Stimulated activated CD8-positive, alpha-beta memory T cell treated with anti-CD3 and anti-CD28 coated beads, Interleukin-15, amount 100 ng/mL, for 4 hours (primary cell): ENCODE results near the gene CWC25.
"Not testable (repeated sequence)": the region's sequence is repeated elsewhere in the genome, so short reads cannot be mapped to it uniquely, and the experiment has no call there.

Experiments used
- DNase-seq, 2 donors: peaks; one replicate each; pipeline ENCODE4 v3.0.0-alpha.2; 2020; ENCODE audit warnings: low read depth in 2 of 2

Gene CWC25

DNA sequence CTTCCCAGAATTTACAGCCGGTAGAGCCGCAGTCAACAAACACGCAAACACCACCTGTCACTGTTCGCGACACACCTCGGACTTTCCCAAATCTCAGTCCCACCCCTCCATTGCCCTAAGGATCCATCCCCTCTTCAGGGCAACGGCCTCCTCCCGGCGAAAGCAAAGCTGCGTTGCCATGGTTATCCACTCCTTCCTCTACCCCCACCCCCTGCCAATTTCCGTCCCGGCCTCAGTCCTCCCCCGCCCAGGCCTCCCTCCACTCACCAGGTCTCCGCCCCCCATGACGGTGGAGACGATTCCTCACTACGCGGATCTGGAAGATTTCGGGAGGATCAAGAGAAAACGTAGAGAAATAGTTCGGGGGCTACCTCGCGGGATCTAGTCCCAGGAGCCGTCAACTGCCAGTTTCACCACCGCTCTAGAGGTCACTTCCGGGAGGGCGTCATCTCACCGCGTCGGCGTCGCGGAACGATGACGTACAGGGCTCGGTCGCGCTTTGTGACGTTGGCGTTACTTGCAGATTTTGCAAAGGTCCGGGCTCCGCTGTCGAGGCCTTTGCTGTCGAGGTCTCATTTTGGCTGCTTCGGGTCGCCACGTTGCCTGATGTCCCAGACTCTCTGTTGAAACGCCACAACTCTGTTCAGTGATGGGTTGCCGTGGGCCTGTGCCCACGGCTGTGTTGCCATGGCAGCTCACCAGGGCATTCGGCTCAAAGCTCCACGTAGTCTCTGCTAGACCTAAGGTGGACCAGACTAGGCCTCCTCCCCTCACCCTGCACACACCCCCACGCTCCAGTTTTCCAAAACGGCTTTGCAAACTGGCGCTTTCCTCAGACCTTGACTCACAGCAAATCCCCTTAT lies at the start of gene CWC25:
Gene CWC25 (minus strand): TSS at position 423 of the 863 bp plus-strand sequence. CDS start 138 bp downstream, at position 285.
- peak; percentile 88 to 91 for DNase-seq

DNA sequence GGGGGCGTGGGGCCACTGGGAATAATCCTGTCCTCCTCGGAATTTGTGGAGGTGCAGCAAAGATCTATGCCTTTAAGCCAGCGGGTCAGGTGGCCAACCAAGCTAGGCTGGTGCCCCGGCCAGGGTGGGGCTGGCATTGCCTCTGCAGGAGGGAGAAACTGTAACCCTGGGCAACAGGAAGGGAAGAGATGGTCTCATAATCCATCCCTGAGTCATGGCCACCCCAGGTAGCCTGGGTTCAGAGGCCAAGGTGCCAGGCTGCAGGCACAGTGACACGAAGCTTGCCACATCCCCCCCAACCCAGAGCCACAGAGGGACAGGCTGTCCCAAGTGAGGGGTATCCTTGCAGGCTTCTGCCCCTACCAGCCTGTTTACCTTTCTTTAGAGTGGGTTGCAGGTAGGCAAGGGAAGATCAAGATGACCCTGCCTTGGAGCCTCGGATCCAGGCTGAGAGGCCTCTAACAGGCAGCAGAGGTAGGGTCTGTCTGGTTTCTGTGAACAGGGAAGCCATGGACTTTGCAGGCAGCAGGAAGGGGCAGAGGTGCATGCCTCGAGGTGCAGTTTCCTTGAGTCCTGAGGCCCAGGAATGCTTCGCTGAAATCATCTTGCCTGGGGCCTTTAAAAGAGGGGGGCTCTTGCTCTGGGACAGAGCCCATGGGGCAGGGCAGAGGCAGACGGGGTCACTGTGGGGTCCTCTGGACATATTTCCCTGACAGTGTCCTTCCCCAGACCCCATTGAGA lies 48.7 kb upstream of the CWC25 start:
- no peak for DNase-seq

DNA sequence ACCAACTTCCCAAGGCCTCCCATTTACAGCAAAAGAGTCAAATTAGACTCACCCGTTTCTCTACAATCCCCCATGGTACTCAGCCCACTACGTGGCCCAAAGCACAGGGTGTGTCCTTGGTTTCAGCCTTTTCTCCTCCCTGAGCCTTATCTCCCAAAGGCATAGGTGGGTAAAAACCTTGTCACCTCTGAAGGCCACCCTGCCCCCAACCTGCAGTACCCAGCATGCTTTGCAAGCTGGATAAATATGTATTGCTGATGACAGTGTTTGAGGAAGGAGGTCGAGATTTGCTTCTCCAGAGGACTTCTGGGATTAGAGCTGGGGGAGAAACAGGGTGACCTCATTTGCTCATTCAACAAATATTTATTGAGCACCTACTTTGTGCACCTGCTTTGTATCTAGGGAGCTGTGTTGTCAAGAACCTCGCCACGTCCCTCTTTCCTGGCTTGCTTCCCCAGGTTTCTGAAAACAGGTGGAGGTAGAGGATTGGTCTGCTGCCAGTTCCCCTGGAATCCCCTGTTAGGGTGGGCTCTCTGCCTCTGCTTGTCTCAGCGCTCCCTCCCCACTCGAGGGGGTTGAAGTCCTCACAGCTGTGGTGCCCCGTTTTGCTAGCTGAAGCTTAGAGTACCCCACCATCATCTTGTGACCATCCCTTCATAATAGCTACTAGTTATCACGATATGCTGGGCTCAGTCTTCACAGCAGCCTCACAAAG lies 47.7 kb upstream of the CWC25 start:
- DNase-seq, result no peak

DNA sequence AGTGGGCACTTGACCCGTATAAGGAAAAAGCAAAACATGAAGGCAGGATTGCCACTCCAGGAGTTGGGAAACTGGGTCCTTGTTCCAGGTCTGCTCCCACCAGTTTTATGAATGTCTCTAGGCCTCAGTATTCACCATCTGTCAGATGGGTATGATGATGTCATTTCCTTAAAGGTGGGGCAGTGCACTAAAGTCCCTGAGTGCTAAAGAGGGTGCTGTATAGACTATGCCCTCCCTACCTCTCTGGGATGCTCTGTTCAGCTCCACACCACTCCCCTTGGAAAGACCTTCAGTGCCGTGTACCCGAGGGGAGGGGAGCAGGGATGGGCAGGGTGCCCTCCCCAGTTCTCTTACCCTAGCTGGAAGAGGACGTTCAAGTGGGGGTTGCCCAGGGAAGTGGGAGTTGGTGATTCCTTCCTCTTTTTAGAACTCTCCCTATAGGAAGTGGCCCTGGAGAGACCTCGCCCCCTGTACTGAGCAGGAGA lies 46.9 kb upstream of the CWC25 start:
- DNase-seq, result no peak

DNA sequence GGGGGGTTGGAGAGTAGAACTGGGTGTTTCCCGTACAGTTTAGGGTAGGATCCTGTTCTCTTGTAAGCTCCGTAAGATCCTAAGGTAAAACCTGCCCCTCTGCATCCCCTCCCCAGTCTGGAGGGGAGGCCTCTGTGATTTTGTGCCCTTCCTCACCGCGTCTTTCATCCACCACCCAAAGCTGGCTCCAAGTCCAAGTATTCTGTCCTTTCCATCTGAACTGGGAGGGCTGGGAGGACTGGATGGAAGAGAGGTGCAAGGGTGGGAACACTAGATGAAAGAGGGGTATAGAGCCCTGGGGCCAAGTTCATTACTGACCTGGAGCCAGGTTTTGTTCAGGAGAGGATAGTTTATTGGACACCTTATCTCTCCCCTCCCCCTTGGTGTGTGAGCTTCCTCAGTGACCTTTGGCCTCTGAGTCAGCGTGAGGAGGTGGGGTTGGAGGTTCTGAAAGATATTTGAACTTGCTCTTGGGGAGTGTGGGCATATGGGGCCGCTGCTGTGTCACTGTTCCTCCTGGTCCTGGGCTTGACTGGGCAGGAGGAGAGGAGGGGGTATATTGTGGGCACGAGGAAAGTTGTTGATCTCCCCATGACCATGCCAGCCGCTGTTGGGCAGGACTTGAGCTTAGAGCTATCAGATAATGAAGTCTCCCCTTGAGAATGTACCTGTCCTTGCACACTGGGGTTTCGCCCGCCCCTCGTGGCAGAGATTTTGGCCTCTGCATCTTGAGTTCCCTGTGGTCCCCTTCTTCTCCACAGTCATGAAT lies 46.3 kb upstream of the CWC25 start:
- peak; percentile 48 to 71 for DNase-seq

DNA sequence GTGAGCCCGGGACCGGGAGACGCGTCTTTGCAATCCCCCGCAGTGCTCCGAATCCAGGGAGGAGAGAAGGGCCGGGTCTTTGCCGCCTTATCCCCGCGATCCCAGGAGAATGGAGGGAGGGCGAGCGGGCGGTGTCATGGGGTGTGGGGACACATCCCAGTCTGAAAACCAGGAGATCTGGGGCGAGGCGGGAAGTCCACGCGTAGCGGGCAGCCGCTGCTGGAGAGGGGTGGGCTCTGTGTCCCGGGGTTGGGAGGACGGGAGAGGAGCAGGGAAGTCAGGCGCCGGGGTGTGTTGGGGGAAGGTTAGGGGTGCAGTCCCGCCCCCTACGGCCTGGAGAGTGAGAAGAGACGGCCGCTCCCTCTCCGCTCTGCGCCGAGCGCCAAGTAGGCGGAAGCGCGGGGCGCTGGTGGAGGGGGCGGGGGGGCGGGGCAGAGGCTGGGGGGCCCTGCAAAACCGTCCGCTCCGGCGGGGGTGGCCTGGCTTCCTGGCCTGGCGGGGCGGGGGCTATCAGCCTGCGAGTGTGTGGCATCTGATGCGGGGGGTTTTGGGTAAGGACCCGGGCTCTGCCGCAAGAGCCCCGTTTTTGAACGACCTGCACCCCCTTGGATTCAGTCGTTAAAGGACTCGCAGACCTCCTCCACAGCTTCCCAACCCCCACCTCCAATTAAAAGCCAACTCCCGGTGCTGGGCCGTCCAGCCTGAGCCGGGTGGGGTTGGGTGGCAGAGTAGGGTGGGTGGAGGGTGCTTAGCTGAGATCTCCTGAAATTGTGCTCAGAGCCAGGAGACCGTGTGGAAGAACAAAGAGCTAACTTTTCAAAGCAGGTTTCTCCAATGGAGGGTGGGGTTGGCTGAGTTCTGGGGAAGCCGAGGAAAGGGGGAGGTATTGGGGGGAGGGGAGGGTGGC lies 45.4 kb upstream of the CWC25 start:
- peak in 1 of 2 donors; percentile 55 for DNase-seq

- peak; percentile 66 to 79 for DNase-seq
These were observed 44.6 kb upstream of the CWC25 start, which contains the start of gene LASP1 for GRCh38 chr17:38869526-38870258. LASP1 (plus strand) TSS chr17:38870058; CDS start chr17:38870190, 132 bp downstream.

DNA sequence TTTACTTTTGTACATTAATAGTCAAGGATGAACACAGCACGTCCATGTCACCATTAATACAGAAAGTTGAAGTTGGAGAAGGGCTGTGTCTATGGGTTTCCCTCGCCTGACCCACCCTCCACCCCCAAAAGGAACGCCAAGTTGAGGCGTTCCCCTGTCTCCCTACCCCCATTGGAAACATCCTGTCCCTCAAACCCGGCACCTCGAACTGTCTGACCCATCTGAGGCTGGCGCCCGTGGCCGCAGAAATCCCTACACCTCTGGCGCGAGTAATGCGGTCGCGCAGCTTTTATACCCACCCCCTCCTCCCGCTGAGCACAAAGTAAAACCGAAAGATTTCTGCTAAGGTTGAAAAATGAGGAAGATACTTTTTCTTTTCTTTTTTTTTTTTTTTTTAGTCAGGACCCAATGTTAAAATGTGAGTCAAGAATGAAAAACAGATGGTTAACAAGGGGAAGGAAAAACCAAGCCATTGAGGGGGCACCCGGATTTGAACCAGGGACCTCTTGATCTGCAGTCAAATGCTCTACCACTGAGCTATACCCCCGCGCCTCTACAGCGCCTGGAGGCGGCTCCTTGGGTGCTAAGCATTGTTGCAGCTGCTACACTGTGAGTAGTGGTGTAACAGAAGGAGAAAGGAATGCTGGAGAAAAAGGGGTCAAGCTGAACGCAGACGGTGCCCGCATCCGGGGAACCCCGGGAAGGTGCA lies 43.9 kb upstream of the CWC25 start:
- DNase-seq, result peak; percentile 64 to 77

DNA sequence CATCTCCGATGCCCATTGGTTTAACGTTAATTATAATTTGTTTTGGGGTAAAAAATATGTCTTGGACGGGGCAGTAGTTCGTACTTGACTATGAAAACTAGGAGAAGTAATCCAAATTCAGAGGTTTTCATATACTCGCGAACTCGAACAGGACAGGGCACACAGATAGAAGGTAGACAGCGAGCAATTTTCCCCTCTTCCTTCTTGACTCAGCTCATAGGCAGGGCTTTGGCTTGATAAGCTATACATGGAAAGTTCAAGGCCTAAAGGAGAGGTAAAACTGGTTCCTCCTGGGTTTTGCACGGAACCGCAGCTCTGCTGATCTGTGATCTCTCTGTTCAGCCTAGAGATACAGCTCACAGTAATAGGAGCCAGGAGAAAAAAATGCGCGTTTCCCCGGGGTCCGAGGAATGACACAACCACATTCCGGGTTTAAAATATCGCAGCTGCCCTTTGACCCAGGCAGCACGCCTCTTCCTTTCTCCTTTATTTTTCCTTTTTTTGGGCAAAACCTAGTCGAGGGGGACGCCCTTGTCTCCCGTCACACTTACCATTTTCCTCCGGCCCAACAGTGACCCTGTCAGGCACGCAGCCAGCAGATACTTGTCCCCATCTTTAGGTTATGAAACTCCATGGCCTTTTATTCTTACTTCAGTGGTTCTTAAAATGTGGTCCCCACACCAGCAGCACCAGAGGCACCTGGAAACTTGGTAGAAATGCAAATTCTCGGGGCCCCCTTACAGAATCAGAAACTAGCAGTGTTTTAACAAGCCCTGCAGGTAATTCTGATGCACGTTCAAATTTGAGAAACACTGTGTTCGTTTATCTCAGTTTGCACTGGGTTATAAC lies 43.1 kb upstream of the CWC25 start:
- DNase-seq, result no peak

GRCh38 chr17:38867179-38867967 lies 42.3 kb upstream of the CWC25 start:
- no peak for DNase-seq

- no peak for DNase-seq
These were observed 39.7 kb upstream of the CWC25 start for GRCh38 chr17:38864636-38865398.

DNA sequence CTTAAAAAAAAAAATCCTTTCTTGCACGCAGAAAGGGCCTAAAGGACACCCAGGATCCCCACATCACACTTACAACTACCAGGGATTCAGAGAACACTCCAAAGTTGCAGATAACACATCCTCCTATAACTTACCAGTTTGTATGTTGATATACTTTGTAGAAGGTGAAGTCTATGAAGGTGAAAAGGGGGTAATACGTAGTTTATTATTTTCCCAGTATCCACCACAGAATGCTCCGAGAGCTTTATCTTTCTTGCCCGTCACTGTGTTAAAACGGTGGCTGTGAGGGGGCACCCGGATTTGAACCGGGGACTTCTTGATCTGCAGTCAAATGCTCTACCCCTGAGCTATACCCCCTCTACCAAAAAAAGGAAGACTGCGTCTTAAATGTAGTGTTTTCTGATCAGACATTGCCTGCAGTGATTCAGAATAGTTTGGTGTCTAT lies 36.3 kb upstream of the CWC25 start:
- DNase-seq, result no peak

GRCh38 chr17:38857271-38857670 lies 32.1 kb upstream of the CWC25 start:
- no peak for DNase-seq

GRCh38 chr17:38855101-38855714 lies 30.1 kb upstream of the CWC25 start:
- not testable (repeated sequence) for DNase-seq

DNA sequence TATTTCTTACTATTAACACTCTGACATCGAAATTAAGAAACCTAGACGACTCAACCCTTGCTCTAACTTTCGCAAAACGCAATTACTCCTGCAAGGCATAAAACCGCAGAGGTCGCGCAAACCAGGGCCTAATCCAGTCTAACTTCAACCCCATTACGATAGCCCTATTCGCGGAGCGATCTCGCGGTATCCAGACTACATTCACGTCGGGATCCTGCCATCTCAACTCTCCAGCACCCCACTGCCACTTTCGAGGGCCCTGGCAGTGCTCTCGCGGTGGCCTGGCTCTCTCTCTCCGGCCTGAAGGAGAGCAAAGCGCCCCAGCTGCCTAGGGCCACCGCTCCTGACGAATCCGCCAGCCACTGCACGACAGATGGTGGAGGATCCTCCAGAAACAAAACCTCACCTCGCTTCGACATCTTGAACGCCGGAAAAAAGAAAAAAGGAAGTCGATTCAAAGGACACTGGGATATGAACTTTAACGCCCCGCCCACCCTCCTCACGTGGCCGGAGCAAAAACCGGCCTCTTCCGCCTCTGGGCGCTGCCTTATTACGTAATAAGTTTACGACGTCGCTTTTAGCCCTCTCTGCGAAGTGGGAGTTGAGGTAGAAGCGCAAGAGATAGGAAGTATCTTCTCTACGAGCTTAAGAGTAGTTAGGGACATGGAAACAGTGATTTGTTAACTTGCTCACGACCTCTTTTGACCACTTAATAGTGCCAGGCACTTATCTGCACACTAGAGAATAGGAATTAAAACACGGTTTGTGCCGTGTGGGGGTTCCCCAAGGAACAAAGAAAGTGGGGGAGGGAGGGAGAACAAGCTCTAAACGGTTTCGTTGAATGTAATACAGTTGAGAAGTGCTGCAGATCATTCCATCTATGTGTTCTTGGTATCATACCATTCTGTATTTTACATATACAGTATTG lies 28.4 kb upstream of the CWC25 start, which contains the start of gene RPL23:
Gene RPL23 (minus strand): TSS at position 430 of the 928 bp plus-strand sequence. CDS start 11 bp downstream, at position 419.
- peak; percentile 75 to 89 for DNase-seq
